Medulla oblongata (tissue), 1 donor: ENCODE measurements around the gene SMTNL1.

Experiments used
- DNase-seq: peaks from one replicate; pipeline ENCODE4 v3.0.0-alpha.2; 2015; ENCODE audit errors: extremely low spot score

SMTNL1 gene

DNA sequence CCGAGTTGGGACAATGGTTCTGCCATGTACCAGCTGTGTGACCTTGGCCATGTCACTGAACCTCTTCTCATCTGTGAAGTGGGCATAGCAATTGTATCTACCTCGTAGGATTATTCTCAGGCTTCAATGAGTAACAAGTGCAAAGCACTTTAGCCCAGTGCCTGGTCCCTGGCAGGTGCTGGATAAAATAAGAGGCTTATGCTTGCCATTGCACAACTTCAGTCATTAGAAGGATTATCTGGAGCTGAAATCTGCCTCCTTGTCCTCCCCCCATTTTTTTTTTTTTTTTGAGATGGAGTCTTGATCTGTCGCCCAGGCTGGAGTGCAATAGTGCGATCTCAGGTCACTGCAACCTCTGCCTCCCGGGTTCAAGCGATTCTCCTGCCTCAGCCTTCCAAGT is 7.2 kb downstream of the SMTNL1 start:
- DNase-seq = no peak

DNA sequence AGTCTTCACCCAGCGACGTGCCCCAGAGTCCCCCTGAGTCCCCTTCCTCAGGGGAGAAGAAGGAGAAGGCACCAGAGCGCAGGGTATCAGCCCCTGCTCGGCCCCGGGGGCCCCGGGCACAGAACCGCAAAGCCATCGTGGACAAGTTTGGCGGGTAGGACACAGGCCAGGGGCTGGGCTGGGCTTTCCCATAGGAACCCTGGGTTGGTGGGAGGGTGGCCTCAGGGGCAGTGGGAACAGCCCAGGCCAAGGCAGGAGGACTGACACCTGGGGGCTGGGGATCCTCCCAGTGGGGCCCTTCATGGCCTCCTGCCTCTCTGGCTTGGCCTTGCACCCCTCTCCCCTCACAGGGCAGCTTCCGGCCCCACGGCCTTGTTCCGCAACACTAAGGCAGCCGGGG is 8.5 kb downstream of the SMTNL1 start:
- DNase-seq = no peak

DNA sequence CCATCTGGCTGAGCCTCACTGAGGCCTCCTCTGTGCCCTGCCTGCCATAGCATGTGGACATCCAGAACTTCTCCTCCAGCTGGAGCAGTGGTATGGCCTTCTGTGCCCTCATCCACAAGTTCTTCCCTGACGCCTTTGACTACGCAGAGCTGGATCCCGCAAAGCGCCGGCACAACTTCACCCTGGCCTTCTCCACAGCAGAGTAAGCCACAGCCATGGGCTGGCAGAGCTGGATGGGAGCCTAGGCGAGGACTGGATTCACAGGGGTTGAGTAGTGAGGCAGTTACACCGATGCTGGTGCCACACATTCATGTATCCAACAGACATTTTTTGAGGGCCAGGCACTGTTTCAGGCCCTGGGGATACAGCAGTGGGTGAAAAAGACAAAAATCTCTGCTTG is 9.1 kb downstream of the SMTNL1 start:
- no peak for DNase-seq

DNA sequence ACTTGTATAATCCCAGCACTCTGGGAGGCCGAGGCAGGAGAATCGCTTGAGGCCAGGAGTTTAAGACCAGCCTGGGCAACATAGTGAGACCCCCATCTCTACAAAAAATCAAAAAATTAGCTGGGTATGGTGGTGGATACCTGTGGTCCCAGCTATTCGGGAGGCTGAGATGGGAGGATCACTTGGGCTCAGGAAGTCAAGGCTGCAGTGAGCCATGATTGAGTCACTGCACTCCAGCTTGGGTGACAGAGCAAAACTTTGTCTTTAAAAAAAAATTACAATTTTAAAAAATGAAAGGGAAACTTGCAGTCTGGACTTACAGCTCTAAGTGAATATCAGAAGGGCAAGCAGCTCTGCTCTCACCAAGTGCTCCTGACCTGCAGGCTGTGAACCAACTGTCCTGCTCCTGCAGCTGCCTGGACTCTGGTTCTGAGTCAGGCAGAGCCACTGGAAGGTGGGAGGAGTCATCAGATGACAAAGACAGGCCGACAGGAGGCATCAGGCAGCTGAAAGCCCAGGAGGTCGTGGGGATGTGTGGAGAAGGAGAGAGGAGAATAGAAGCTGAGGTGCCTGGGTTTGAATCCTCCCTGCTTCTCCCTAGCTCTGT is 9.6 kb downstream of the SMTNL1 start:
- DNase-seq = no peak

DNA sequence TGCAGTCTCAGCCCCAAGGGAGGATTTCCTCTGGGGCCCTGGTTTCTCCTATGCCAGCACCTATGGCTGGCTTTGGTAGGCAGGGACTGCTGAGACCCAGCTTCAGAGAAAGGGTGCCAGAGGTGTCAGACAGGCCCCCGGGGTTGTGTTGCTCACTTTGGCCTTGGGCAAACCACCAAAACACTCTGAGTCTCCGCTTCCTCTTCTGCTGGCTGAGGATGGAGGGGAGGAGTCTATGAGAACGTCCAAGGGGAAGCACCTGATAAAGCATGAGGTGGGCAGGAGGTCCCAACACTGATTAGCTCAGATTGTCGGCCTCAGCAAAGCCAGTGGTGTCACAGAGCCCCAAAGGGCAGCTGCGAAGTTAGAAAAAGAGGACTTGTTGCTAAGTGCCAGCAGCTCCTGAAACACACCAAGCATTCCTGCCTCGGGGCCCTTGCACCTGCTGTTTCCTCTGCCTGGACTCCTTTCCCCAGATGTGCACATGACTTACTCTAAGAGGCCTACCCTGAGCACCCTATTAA is 10.5 kb downstream of the SMTNL1 start:
- peak; percentile 38 for DNase-seq

DNA sequence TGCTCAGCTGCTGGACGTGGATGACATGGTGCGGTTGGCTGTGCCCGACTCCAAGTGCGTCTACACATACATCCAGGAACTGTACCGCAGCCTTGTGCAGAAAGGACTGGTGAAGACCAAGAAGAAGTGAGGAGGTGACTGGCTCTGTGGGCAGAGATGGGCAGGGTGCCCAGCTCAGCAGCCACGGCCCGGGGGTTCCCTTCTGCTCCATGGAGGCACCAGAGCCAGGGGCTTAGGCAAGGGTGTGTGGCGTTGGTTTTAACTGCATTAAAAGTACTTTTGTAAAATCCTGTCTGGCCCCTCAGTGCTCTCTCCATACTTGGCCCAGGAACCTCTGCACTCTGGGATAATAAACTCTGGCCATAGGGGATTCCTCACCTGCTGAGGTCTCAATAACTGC is 12.6 kb downstream of the SMTNL1 start:
- DNase-seq = no peak

DNA sequence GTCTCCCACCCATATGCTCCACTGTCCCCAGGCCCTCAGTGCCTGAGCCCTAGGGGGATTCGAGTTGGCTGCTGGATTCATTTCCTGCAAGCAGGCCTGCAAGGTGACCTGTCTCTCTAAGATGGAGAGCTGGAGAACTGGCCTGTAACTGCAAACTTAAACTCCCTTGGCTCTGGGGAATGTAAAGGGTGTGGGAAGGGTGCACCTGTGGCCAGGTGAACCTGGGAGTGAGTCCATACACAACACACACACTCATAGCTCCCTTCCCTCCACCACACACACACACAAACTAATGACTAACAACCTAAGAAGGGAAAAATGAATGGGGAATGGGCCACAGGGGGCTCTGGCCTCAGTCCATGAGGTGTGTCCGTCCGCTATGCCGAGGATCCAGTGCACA is 14.5 kb downstream of the SMTNL1 start:
- DNase-seq = no peak

DNA sequence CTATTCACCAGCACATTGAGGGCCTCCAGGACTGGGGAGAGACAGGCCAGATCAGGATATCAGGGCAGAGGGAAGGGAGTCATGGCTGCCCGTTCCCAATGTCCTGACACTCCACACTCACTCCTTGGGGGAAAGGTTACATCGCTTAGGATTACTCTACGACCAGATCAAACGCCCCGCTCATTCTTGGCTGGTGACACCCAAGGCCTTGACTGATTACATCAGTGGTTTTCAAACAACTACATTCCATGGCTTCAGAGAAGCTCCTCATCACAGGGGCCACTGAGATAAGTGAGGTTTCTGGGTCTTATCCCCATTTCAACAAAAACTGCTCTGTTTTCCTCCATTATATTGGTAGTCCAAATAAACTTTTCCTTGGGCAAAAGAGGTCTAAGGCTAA is 15.1 kb downstream of the SMTNL1 start:
- no peak for DNase-seq

DNA sequence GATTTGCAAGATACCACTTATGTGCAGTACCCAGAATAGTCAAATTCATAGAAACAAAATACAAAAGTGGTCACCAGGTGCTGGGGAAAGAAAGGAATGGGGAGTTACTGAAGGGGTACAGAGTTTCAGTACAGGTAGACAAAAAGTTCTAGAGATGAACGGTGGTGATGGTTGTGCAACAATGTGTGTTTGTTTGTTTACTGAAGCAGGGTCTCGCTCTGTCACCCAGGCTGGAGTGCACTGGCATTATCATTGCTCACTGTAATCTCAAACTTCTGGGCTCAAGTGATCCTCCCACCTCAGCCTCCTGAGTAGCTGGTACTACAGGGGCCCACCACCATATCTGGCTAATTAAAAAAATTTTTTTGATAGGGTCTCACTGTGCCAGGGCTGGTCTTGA is 18.0 kb downstream of the SMTNL1 start:
- no peak for DNase-seq

DNA sequence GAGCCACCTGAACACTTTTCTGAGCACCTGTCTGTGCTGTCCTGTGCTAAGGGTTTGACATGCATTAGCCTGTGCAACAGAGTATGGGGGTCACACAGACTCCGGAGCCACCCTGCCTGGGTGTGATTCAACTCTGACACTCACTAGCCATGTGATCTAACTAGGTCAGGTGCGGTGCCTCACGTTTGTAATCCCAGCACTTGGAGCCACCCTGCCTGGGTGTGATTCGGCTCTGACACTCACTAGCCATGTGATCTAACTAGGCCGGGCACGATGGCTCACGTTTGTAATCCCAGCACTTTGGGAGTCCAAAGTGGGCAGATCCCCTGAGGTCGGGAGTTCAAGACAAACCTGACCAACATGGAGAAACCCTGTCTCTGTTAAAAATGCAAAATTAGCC is 18.6 kb downstream of the SMTNL1 start:
- no peak for DNase-seq

DNA sequence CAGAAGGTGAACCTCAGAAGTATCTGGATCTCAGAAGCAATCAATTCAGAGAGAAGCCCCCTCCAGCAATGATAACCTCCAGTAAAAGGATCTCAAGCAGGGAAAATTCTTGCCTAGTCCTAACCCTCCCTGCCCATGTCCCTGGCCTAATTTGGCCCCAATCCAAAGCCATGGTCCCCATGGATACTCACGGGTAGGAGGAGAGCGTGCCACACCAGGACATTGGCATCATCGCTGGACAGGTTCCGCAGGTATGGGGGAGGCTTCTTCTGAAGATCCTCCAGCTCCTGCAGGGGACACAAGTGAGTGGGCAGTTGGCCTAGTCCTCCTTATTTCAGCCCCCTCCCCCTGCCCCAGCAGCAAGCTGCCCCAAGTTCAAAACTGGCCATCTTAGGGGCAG is 22.8 kb downstream of the SMTNL1 start:
- no peak for DNase-seq

DNA sequence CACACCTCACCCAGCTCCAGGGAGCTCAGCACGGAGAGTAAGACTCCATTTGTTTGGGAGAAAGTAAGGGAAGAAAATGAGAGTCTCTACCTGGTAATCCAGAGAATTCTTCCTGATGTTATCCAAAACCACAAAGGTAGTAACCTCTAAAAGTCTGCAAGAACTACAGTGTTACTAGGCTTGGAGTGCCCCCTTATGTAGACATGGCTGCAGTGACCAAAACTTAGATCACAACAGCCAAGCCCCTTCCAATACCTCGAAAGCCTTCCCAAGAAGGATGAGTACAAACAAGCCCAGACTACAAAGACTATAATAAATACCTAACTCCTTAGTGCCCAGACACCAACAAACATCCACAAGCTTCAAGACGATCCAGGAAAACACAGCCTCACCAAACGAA is 25.2 kb downstream of the SMTNL1 start:
- no peak for DNase-seq

DNA sequence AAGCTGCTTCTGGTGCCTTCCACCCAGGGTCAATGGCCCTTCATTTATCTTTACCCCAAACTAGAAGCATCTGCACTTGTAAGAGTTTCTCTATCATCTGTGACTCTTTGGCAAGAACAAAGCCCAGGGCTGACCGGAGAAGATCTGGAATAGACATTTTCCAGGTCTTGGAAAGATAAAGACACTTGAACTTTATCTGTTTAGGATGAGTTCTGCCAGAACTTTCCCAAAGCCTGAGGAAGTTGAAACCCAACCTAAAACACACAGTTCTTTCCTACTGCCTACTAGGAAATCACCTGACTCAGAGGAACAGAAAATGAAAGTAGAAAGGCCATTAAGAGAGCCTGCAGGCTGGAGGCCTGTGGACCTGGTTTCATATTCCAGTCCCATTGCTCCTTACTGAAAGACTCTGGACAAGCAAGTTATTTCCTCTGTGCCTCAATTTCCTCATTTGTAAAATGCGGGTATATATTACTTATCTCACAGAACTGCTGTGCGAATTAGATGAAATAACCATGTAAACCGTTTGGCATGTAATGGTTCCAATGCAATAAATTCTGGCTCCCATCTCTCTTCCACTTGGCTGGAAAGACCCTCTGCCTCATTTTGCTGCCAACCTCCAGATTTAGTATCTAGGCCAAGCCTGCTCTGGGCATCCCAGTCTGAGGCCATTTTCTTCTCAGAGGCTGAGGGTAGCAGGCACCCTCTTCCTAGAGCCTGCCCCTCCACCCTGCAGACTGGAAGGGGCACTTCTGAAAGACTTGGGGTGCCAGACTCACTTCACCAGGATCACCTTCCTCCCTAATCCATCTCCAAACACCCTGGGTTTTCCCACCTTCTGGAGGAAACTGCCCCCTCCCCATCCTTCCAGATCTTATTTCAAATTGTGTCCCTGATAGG is 28.9 kb downstream of the SMTNL1 start:
- DNase-seq = peak; percentile 92

DNA sequence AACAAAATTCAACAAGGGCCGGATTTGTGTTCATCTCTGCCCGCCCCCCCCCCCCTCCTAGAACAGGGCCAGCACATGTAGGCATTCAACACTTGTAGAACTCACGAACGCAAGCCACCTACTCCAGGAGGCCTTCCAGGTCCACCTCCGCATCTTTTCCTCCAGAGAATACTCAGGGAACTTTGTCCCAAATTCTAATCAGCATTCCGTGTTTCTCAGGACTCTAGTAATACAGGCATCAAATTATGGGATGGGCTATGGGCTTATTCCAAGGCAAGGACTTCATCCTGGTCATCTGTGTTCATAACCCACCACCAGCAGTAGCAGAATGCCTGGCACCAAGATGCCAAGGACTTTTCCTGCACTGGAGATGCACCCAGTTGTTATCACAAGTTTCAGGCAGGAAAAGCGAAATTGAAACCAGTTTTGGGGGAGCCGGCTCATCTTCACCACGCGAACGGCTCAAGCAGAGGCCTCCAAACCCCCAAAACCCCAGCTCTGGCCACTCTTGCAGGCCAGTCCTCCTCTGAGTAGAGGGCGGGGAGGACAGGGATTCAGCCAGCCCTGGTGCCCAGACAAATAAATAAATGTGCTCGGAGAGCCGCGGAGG is 29.6 kb downstream of the SMTNL1 start:
- DNase-seq = peak; percentile 57

DNA sequence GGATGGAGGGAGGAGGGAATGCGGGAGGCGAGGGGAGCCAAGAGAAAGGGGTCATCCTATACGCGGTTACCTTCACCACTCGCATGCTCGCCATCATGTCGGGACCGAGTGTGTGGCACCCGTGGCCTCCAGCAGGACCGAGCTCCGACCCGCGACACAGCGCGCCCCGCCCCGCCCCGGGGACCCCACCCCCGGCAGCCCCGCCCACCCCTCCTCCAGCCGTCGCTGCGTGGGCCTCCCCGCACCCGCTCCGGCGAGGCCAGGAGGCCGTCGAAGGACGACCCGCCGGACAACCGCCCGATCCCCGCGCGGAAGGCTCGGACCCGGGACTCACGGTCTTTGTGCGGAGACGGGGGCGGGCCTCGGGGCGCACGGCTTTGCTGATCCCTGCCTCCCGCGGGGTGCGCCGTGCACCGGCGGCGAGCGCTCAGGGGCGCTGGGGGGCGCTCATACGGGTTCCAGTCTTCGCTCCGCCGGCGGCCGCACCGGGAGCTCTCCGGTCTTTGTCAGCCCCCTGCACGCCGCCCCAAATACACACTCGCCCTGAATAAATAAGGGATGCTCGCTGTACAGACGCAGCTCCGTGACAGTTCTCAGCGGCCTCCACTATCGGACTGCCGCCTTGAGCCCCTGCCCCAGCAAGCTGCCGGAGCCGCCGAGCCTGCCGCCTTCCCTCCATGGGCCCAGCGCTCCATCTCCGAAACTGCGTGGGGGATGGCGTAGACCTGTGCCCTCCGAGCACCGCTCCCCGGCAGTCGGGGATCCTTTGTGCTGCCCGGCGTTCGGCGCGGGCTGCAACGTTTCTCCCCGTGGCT is 30.3 kb downstream of the SMTNL1 start, which contains the start of gene UBE2L6:
Gene UBE2L6, minus strand, starts transcription at position 158 of the 815 bp plus-strand sequence. Its CDS starts 61 bp downstream, at position 97.
- DNase-seq = peak; percentile 67

DNA sequence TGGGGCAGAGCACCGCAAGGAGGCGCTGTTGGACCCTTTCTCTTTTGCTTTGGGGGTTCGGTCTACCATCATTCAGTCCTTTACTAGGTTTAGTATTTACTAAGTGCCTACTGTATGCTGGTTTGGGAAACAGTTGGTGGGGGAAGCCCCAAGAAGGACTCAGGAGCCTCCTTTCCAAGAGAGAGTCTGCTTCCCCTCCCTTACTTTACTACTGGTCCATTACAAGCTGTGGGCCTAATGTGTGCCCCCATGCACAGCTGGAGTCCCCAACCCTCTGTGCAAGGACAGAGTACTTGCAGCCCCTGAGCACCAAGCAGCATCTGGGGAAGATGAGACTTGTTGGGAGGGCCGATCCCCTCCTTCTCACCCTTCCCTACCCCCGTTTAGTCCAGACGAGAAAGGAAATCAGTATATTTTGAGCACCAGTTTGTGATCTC is 31.0 kb downstream of the SMTNL1 start:
- DNase-seq = peak; percentile 88

DNA sequence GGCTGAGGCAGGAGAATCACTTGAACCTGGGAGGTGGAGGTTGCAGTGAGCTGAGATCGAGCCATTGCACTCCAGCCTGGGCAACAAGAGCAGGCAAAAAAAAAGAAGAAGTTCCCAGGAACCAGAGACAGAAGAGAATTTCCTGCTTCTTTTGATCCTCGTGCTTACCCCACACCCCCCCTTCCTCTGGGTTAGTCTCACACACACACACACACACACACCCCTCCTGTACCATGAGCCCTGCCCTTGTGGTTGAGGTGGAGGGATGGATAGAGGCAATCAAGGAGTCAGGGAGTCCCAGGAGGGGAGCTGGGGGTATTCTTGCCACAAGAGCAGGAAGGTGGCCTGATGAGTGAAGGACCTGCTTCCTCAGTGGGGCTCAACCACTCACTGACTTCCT is 34.2 kb downstream of the SMTNL1 start:
- DNase-seq = no peak

DNA sequence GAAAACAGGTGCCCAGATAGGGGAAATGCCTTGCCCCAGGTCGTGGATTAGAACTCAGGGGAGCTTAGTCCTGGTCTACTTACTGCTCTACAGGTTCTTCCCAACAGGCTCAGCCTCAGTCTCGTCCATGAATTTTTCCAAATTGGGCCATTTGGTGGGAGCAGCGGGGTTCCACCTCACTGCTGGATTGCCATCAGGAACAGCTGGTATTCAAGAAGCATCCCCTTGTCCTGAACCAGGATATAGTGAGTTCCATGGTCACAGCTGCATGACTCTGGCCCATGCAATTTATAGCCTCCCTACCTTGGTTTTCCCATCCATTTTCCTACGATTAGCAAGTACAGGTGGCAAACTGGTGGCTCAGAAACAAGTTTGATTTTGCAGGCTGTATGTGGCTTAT is 36.7 kb downstream of the SMTNL1 start:
- DNase-seq = no peak

DNA sequence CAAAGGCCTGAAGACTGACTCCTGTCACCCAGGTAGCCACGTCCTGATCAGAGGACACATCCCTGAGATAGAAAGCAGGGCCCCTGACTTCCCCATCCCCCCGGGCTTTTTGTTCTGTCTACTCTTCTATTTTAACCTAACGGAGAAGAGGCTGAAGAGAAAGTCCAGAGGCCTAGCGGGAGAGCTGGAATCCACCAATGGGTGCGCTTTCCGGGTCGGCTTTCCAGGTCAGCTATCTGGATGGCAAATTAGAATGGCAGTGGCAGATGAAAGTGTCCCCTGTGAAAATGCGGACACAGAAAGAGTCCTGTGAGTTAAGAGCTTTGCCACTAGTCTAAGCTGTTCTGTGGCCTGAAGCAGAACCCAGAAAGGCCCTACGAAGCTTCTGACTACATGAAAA is 46.9 kb downstream of the SMTNL1 start:
- no peak for DNase-seq

DNA sequence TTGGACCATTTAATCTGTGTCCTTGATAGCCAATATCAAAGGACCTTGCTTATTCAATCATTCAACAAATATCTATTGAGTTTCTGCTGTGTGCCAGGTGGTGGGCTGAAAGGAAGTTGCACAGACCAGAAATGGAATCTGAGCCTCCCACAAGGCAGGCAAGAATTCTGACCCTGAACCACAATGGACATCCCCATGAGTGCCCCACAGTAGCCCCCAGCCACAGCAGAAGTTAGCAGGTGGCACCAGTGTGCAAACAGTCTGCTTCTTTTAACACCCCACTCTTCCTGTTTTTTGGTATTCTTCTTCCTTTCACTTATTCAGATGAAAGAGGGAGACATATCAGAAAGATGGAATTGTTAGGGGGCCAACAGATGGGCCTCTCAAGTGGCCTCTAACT is 47.9 kb downstream of the SMTNL1 start:
- DNase-seq = no peak

DNA sequence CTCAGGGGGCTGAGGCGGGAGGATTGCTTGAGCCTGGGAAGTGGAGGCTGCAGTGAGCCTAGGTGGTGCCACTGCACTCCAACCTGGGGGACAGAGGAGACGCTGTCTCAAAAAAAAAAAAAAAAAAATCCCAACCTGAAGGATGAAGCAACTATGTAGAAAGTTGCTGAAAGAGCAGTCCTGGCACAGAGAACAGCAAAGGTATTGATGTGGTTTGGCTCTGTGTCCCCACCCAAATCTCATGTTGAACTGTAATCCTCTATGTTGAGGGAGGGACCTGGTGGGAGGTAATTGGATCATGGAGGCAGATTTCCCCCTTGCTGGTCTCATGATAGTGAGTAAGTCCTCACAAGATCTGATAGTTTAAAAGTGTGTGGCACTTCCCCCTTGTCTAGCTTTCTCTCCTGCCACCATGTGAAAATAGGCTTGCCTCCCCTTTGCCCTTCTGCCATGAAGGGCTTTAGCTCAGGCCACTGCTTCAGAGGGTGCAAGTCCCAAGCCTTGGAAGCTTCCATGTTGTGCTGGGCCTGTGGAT is 49.4 kb downstream of the SMTNL1 start:
- no peak for DNase-seq
